ENCODE measurements around the gene PCDH9.
"Not testable (repeated sequence)": the region's sequence is repeated elsewhere in the genome, so short reads cannot be mapped to it uniquely, and the experiment has no call there.

Gene PCDH9

GRCh38 chr13:66339214-66339613 is 890.9 kb downstream of the PCDH9 start:
- FAIRE-seq = no peak
- DNase-seq (ENCODE audit: insufficient read length, low spot score) = no peak

- DNase-seq (ENCODE audit: insufficient read length, low spot score) (no peak), FAIRE-seq (no peak)
Measured at GRCh38 chr13:66338542-66338941, 891.6 kb downstream of the PCDH9 start.

- FAIRE-seq = no peak
Measured at GRCh38 chr13:66335626-66336025, 894.5 kb downstream of the PCDH9 start.

GRCh38 chr13:66329988-66330451 is 900.1 kb downstream of the PCDH9 start:
- no peak for DNase-seq (ENCODE audit: insufficient read length, low spot score)
- FAIRE-seq = no peak

More at GRCh38 chr13:66335626-66336025, 894.5 kb downstream of the PCDH9 start:
- DNase-seq (ENCODE audit: insufficient read length, low spot score) = no peak

- no peak for DNase-seq (ENCODE audit: insufficient read length, low spot score)
- no peak for FAIRE-seq
Measured at GRCh38 chr13:66328476-66328875, 901.7 kb downstream of the PCDH9 start.

- no peak for FAIRE-seq
- no peak for DNase-seq (ENCODE audit: insufficient read length, low spot score)
Measured at GRCh38 chr13:66323745-66324347, 906.3 kb downstream of the PCDH9 start.

- DNase-seq (ENCODE audit: insufficient read length, low spot score) (no peak), FAIRE-seq (no peak)
Measured at GRCh38 chr13:66322936-66323335, 907.2 kb downstream of the PCDH9 start.

GRCh38 chr13:66322193-66322740 is 907.9 kb downstream of the PCDH9 start:
- FAIRE-seq = no peak
- DNase-seq (ENCODE audit: insufficient read length, low spot score) = no peak

GRCh38 chr13:66314911-66315310 is 915.2 kb downstream of the PCDH9 start:
- FAIRE-seq (no peak), DNase-seq (ENCODE audit: insufficient read length, low spot score) (no peak)

- FAIRE-seq (no peak), DNase-seq (ENCODE audit: insufficient read length, low spot score) (no peak)
Measured at GRCh38 chr13:66313413-66313812, 916.7 kb downstream of the PCDH9 start.

GRCh38 chr13:66312312-66313087 is 917.6 kb downstream of the PCDH9 start:
- FAIRE-seq = no peak
- DNase-seq (ENCODE audit: insufficient read length, low spot score) = no peak

GRCh38 chr13:66305961-66306617 is 924.0 kb downstream of the PCDH9 start:
- DNase-seq (ENCODE audit: insufficient read length, low spot score) = no peak
- FAIRE-seq = no peak

- FAIRE-seq (no peak), DNase-seq (ENCODE audit: insufficient read length, low spot score) (no peak)
Measured at GRCh38 chr13:66301482-66301881, 928.7 kb downstream of the PCDH9 start.

- no peak for DNase-seq (ENCODE audit: insufficient read length, low spot score)
- no peak for FAIRE-seq
Measured at GRCh38 chr13:66301006-66301405, 929.1 kb downstream of the PCDH9 start.

GRCh38 chr13:66296875-66297274 is 933.3 kb downstream of the PCDH9 start:
- no peak for FAIRE-seq
- DNase-seq (ENCODE audit: insufficient read length, low spot score) = no peak

GRCh38 chr13:66296328-66296727 is 933.8 kb downstream of the PCDH9 start:
- FAIRE-seq = no peak
- no peak for DNase-seq (ENCODE audit: insufficient read length, low spot score)

GRCh38 chr13:66286806-66287205 is 943.3 kb downstream of the PCDH9 start:
- FAIRE-seq; DNase-seq (ENCODE audit: insufficient read length, low spot score): not testable (repeated sequence)

GRCh38 chr13:66275416-66275815 is 954.7 kb downstream of the PCDH9 start:
- FAIRE-seq (no peak), DNase-seq (ENCODE audit: insufficient read length, low spot score) (no peak)

- FAIRE-seq (no peak), DNase-seq (ENCODE audit: insufficient read length, low spot score) (no peak)
Measured at GRCh38 chr13:66273011-66273410, 957.1 kb downstream of the PCDH9 start.

GRCh38 chr13:66266761-66267160 is 963.4 kb downstream of the PCDH9 start:
- no peak for FAIRE-seq
- DNase-seq (ENCODE audit: insufficient read length, low spot score) = no peak

GRCh38 chr13:66266348-66266747 is 963.8 kb downstream of the PCDH9 start:
- FAIRE-seq (no peak), DNase-seq (ENCODE audit: insufficient read length, low spot score) (no peak)
